GM12874 (cell line): ENCODE results near the gene HBS1L.

Experiments used
- TF ChIP-seq, protein P1 (sequence below): IDR thresholded peaks from 2 replicates; pipeline ENCODE4 v1.5.1; 2011; ENCODE audit warnings: low read depth, mild to moderate bottlenecking, control low read depth, low read length, moderate library complexity; ENCODE audit not compliant: insufficient read depth

The HBS1L gene

DNA sequence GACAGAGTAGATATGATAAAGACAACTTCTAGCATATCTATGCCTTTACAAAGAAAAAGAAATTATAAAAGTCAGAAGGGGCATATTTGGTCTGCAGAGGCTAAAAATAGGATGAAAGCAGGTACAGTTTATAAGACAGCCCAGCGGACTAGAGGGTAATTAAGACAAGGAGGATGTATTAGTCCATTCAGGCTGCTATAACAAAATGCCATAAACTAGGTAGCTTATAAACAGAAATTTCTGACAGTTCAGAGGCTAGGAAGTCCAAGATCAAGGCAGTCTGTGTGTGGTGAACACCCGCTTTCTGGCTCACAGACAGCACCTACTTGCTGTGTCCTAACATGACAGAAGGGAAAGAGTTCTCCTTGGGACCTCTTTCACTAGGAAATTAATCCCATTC, 5.7 kb downstream of the HBS1L start:
- TF ChIP-seq, protein P1, sequence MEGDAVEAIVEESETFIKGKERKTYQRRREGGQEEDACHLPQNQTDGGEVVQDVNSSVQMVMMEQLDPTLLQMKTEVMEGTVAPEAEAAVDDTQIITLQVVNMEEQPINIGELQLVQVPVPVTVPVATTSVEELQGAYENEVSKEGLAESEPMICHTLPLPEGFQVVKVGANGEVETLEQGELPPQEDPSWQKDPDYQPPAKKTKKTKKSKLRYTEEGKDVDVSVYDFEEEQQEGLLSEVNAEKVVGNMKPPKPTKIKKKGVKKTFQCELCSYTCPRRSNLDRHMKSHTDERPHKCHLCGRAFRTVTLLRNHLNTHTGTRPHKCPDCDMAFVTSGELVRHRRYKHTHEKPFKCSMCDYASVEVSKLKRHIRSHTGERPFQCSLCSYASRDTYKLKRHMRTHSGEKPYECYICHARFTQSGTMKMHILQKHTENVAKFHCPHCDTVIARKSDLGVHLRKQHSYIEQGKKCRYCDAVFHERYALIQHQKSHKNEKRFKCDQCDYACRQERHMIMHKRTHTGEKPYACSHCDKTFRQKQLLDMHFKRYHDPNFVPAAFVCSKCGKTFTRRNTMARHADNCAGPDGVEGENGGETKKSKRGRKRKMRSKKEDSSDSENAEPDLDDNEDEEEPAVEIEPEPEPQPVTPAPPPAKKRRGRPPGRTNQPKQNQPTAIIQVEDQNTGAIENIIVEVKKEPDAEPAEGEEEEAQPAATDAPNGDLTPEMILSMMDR, result no peak

DNA sequence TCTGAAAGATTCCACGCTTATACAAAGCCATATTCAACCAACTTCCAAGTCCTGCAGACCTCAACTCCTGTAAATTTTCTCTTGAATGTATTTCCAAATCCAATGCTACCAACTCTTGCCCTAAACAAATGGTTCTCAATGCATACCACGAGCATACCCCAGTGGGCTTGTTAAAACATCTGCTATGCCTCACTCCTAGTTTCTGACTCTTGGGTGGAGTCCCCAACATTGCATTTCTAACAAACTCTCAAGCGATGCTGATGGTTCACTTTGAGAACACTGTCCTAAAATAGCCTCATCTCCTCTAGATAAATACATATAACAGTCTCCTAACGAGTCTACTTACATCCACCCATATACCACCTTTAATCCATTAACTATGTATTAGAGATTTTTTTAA, 7.3 kb downstream of the HBS1L start:
- TF ChIP-seq, protein P1, result no peak

DNA sequence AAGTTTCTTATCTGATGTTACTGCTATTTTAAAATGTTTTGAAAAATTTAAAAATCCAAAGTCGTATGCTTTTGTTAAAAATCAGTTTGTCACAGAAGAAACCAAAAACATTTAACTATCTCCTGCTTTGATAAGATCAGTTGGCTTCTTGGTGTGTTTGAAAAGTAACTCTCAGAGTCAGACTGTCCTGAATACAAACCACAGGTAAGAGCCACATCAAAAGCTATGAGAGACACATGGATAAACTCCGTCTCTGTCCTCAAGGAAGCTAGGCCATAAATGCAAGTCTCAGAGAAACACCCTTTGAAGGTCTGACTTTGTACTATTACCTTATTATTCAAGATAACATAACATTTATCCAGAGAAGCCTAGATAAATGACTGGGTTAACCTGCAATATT, 7.7 kb downstream of the HBS1L start:
- TF ChIP-seq, protein P1, result no peak

DNA sequence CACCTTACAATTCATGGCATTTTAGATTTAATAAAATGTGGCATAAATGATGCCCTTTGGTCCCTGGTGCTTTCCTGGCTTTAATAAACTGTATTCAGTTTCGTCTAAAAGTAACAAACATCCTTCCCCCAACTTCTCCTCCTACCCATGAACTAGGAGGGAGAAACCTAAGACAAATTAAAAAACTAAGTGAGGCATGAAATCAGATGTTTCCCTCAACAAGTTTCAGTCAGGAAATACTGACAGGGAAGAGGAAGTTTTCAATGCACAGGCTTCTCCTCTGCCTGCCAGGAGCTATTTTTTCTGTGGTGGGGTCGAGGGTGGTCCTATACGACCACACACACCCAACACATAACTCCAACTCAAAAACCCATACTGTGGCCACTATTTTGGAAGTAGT, 10.0 kb downstream of the HBS1L start:
- TF ChIP-seq, protein P1, result no peak

DNA sequence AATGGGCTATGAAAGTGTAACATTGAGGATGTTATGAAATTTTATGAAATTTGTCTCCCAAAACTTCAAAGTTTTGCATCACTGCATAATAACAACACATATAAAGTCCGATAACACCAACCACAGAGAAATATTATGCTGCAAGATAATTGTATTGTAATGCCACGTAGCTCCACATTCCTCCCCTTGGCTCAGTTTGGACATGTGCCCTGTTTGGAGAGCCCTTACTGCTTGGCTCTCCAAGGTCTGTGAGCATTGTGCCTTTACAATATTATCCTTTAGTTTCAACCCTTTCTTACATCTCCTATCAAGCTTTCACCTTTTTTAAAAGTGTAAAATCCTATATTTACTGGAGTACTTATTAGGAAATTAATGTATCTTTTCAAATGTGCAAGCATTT, 10.8 kb downstream of the HBS1L start:
- TF ChIP-seq, protein P1, result no peak

DNA sequence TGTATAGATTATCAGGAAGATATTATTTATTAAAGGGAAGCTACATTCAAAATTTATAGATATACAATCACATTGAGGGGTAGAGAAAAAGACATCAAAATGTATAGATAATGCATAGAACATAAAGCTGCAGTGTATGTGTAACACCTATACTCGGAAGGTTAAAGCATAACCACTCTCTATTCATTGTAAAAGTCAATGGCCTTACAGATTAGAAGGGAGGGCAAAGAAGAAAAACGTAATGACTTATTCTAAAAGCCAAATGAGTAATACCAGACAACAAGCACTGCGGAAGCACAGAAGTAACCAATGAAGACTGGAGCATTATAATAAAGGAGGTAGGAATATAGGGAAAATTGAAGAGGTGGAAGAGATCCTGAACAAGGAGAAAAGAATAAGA, 11.3 kb downstream of the HBS1L start:
- TF ChIP-seq, protein P1, result no peak

DNA sequence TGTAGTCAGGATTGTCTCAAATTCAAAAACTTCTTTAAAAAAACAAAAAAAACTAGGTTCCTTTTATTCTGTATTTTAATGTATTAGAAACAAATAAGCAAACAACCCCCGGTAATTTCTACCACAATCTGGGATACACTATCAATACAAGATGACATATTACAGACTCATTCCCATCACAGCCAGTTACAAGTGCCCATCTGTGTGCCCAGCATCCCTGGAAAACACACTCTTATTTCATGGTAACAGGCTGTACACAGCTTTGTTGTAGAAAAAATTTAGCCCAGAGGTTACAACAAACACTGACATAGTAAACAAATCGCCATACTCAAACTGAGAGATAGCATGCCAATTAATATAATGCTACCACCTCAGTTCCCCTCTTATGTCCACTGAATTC, 16.3 kb downstream of the HBS1L start:
- TF ChIP-seq, protein P1, result no peak

DNA sequence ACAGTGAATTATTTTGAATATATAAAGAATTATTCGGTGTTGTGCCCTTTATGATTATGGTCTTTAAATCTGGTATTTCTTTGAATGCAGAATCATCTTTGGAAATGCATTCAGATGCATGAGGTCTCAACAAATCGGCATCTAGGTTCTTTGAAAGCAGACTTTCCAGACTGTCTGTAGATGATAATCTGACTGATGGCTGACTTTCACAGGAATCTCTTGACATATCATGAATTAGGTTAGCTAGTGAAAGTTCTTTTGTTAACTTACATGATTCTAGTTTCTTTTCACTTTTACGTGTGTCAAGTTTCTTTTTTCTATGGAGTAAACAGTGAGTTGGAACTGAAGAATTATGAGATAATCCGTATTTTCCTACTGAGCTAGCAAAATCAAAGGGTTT, 17.1 kb downstream of the HBS1L start:
- TF ChIP-seq, protein P1, result no peak
